ENCODE data around the gene TRA2A. TPM values are rescaled to one million over a fixed set of nuclear protein-coding genes. Genes with fewer than 3 reads are reported as not detected.
"Not testable (repeated sequence)": the region's sequence is repeated elsewhere in the genome, so short reads cannot be mapped to it uniquely, and the experiment has no call there.

TRA2A gene
- total and polyA plus RNA-seq, 8 donors = 24.5 to 87.2 (median 40.2) TPM

GRCh38 chr7:23531050-23531793, 559 bp downstream of the TRA2A start:
- intact Hi-C loops (cut with DNase I; ENCODE audit: low total_unique reads) = no loop called here

GRCh38 chr7:23530405-23530804, 1.4 kb downstream of the TRA2A start:
- Histone ChIP-seq H3K4me3 (peak overlapping the region; percentile 72 to 93 (median 84)), H3K4me1 (peaks cover 27 to 57% (median 46%) of the 10 kb centered on the region in 4 donors), H3K27me3 (no peaks in the 10 kb centered on the region), H3K27ac (peak overlapping the region in 4 of 5 donors; percentile 94 to 98 (median 97)), H3K9me3 (no peaks in the 10 kb centered on the region), H3K36me3 (no peaks in the 10 kb centered on the region)
- intact Hi-C loops (cut with DNase I; ENCODE audit: low total_unique reads) = no loop called here
- WGBS, 5 donors = 1 to 3% (median 2%) methylated on average over 8 of the region's 8 CpGs
- DNase-seq = peak in 1 of 2 donors; percentile 85
- TF ChIP-seq POLR2AphosphoS5 (IDR thresholded peaks at IDR 0.05) (no peak), CTCF (IDR thresholded peaks at IDR 0.05) (no peak), POLR2A (IDR thresholded peaks at IDR 0.05) (no peak), EP300 (IDR thresholded peaks at IDR 0.05) (no peak)

More at GRCh38 chr7:23531050-23531793, 559 bp downstream of the TRA2A start:
- Histone ChIP-seq H3K9me3 (no peaks in the 10 kb centered on the region), H3K4me1 (peaks cover 27 to 50% (median 39%) of the 10 kb centered on the region in 4 donors), H3K36me3 (no peaks in the 10 kb centered on the region), H3K27ac (peak overlapping the region; percentile 87 to 98 (median 97)), H3K27me3 (no peaks in the 10 kb centered on the region), H3K4me3 (peak overlapping the region; percentile 72 to 93 (median 84))
- WGBS, 5 donors = 0 to 1% (median 0%) methylated on average over 37 to 55 of the region's 55 CpGs
- no peak for TF ChIP-seq CTCF (IDR thresholded peaks at IDR 0.05)
- TF ChIP-seq POLR2AphosphoS5 (IDR thresholded peaks at IDR 0.05) = peak in 2 of 3 donors; percentile 51 to 65
- peak; percentile 48 to 88 for DNase-seq

GRCh38 chr7:23529262-23529859, 2.4 kb downstream of the TRA2A start:
- no peaks in the 10 kb centered on the region for H3K36me3 ChIP-seq
- no peaks in the 10 kb centered on the region for H3K9me3 ChIP-seq
- TF ChIP-seq POLR2A (IDR thresholded peaks at IDR 0.05) (no peak), CTCF (IDR thresholded peaks at IDR 0.05) (no peak), POLR2AphosphoS5 (IDR thresholded peaks at IDR 0.05) (no peak), EP300 (IDR thresholded peaks at IDR 0.05) (no peak)
- H3K4me1 ChIP-seq = peaks cover 29 to 68% (median 55%) of the 10 kb centered on the region in 4 donors
- H3K27me3 ChIP-seq = no peaks in the 10 kb centered on the region
- peak overlapping the region in 2 of 4 donors; percentile 72 to 93 for H3K4me3 ChIP-seq
- no peak overlapping the region for H3K27ac ChIP-seq
- no peak for DNase-seq
- intact Hi-C loops (cut with DNase I; ENCODE audit: low total_unique reads) = no loop called here
- 78 to 82% (median 81%) methylated on average over 18 of the region's 18 CpGs for WGBS, 5 donors

- H3K4me3 ChIP-seq; H3K27ac ChIP-seq; DNase-seq; H3K9me3 ChIP-seq; H3K27me3 ChIP-seq; intact Hi-C loops (cut with DNase I; ENCODE audit: low total_unique reads): not testable (repeated sequence)
- WGBS, 5 donors = 45 to 55% (median 48%) methylated on average over 7 of the region's 7 CpGs
- Histone ChIP-seq H3K36me3 (peaks cover 11 to 15% (median 14%) of the 10 kb centered on the region in 4 donors), H3K4me1 (peaks cover 40 to 86% (median 64%) of the 10 kb centered on the region in 4 donors)
Measured at GRCh38 chr7:23525611-23526010, 6.2 kb downstream of the TRA2A start.
